Lower leg skin (tissue), 3 donors: ENCODE data around the gene SENP8.

Experiments
- POLR2A ChIP-seq, 2 donors: fragments of 450-650 bp; IDR thresholded peaks; one replicate each; pipeline ENCODE4 v1.6.1; 2016 to 2017; ENCODE audit warnings: antibody characterized with exemption in 2 of 2, mild to moderate bottlenecking in 1 of 2, moderate library complexity in 1 of 2
- TF ChIP-seq, protein P1 (sequence below), 3 donors: fragments of 450-650 bp; IDR thresholded peaks; one replicate each; pipeline ENCODE4 v1.5.1; 2016; ENCODE audit warnings: antibody characterized with exemption in 3 of 3, mild to moderate bottlenecking in 3 of 3, moderate library complexity in 2 of 3

DNA sequence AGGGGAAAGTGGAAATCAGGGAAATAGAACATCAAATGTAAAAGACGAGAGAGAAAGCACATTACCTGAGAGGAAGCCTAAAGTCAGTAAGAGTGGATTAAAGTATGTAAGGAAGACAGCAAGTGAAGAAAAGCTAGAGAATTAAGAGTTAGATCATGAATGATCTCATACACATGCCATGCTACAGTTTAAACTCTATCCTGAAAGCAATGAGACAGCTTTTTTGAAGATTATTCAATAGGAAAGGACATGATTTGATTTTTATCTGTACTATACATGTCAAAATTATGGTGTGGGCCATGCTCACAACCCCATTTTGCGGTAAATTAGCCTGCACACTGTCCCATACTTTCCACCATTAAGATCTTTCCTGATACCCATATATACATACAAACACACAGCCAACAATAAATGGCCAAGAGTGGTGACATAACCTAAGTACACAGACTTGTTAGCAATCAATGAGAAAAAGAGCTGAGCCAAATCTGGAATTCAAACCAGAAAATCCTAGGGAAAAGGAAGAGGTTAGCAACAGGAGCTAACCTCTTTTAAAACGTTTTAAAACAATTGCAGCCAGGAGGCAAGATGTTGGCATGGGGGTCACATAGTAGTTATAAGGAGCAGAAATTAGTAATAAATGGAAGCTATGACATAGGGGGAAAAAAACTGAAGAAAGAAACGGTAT is 4.7 kb upstream of the SENP8 start:
- no peak for TF ChIP-seq POLR2A (IDR thresholded peaks at IDR 0.05)
- TF ChIP-seq, protein P1, sequence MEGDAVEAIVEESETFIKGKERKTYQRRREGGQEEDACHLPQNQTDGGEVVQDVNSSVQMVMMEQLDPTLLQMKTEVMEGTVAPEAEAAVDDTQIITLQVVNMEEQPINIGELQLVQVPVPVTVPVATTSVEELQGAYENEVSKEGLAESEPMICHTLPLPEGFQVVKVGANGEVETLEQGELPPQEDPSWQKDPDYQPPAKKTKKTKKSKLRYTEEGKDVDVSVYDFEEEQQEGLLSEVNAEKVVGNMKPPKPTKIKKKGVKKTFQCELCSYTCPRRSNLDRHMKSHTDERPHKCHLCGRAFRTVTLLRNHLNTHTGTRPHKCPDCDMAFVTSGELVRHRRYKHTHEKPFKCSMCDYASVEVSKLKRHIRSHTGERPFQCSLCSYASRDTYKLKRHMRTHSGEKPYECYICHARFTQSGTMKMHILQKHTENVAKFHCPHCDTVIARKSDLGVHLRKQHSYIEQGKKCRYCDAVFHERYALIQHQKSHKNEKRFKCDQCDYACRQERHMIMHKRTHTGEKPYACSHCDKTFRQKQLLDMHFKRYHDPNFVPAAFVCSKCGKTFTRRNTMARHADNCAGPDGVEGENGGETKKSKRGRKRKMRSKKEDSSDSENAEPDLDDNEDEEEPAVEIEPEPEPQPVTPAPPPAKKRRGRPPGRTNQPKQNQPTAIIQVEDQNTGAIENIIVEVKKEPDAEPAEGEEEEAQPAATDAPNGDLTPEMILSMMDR (IDR thresholded peaks at IDR 0.05) = no peak
